Hematopoietic multipotent progenitor cell treated with erythropoietin and hydrocortisone succinate and interleukin-3 and kit ligand, for 15 days (in vitro differentiated cells): ENCODE measurements around the gene PAPPA.
A peak's percentile ranks its signal among the peaks of the same experiment; 100 is the strongest.

Experiments
- DNase-seq: peaks from one replicate; pipeline ENCODE4 v3.0.0-alpha.2; 2015; ENCODE audit warnings: low spot score

Gene PAPPA

GRCh38 chr9:116318468-116319374, 165.1 kb downstream of the PAPPA start:
- DNase-seq = no peak

GRCh38 chr9:116319480-116319879, 165.9 kb downstream of the PAPPA start:
- no peak for DNase-seq

GRCh38 chr9:116320290-116320689, 166.7 kb downstream of the PAPPA start:
- DNase-seq = peak; percentile 78

- no peak for DNase-seq
Observed at GRCh38 chr9:116322521-116322920, 168.9 kb downstream of the PAPPA start.

- DNase-seq = no peak
Observed at GRCh38 chr9:116323012-116323411, 169.4 kb downstream of the PAPPA start.

- no peak for DNase-seq
Observed at GRCh38 chr9:116323571-116323970, 170.0 kb downstream of the PAPPA start.

- DNase-seq = no peak
Observed at GRCh38 chr9:116325924-116326323, 172.3 kb downstream of the PAPPA start.

GRCh38 chr9:116327701-116328405, 174.3 kb downstream of the PAPPA start:
- no peak for DNase-seq

- no peak for DNase-seq
Observed at GRCh38 chr9:116329470-116329869, 175.9 kb downstream of the PAPPA start.

- DNase-seq = no peak
Observed at GRCh38 chr9:116331241-116331640, 177.7 kb downstream of the PAPPA start.

GRCh38 chr9:116332090-116332489, 178.5 kb downstream of the PAPPA start:
- DNase-seq = no peak

GRCh38 chr9:116333254-116333653, 179.7 kb downstream of the PAPPA start:
- DNase-seq = no peak

- DNase-seq = no peak
Observed at GRCh38 chr9:116334546-116335150, 181.1 kb downstream of the PAPPA start.

- no peak for DNase-seq
Observed at GRCh38 chr9:116335392-116335791, 181.8 kb downstream of the PAPPA start.

- no peak for DNase-seq
Observed at GRCh38 chr9:116336133-116336862, 182.7 kb downstream of the PAPPA start.

- no peak for DNase-seq
Observed at GRCh38 chr9:116337015-116337414, 183.4 kb downstream of the PAPPA start.

- no peak for DNase-seq
Observed at GRCh38 chr9:116340270-116340669, 186.7 kb downstream of the PAPPA start.

GRCh38 chr9:116342061-116342460, 188.5 kb downstream of the PAPPA start:
- DNase-seq = no peak

- DNase-seq = no peak
Observed at GRCh38 chr9:116342941-116343340, 189.3 kb downstream of the PAPPA start.

- no peak for DNase-seq
Observed at GRCh38 chr9:116344416-116344815, 190.8 kb downstream of the PAPPA start.

GRCh38 chr9:116345393-116345792, 191.8 kb downstream of the PAPPA start:
- DNase-seq = no peak

GRCh38 chr9:116345817-116346216, 192.2 kb downstream of the PAPPA start:
- no peak for DNase-seq
